NCI-H2171 (cell line): ENCODE results near the gene SLC7A9.

Experiments
- DNase-seq: peaks from one replicate; lab custom pipeline; 2025; lab: John Stamatoyannopoulos, UW

Gene SLC7A9

GRCh38 chr19:32824916-32825608, 44.5 kb downstream of the SLC7A9 start:
- DNase-seq, result no peak

GRCh38 chr19:32824191-32824751, 45.3 kb downstream of the SLC7A9 start:
- no peak for DNase-seq

- DNase-seq, result no peak
These were observed 45.8 kb downstream of the SLC7A9 start for GRCh38 chr19:32823747-32824102.

- no peak for DNase-seq
These were observed 46.4 kb downstream of the SLC7A9 start for GRCh38 chr19:32822916-32823746.

GRCh38 chr19:32819419-32820400, 49.9 kb downstream of the SLC7A9 start:
- DNase-seq, result no peak

GRCh38 chr19:32818536-32818935, 51.0 kb downstream of the SLC7A9 start:
- DNase-seq, result no peak

GRCh38 chr19:32817569-32818476, 51.7 kb downstream of the SLC7A9 start:
- no peak for DNase-seq

- DNase-seq, result no peak
These were observed 52.9 kb downstream of the SLC7A9 start for GRCh38 chr19:32816555-32817099.

GRCh38 chr19:32814624-32815023, 54.9 kb downstream of the SLC7A9 start:
- no peak for DNase-seq

GRCh38 chr19:32813862-32814425, 55.6 kb downstream of the SLC7A9 start:
- DNase-seq, result no peak

- no peak for DNase-seq
These were observed 57.0 kb downstream of the SLC7A9 start for GRCh38 chr19:32812571-32812970.

- DNase-seq, result no peak
These were observed 57.5 kb downstream of the SLC7A9 start for GRCh38 chr19:32812036-32812435.

- no peak for DNase-seq
These were observed 58.4 kb downstream of the SLC7A9 start for GRCh38 chr19:32811151-32811550.

- no peak for DNase-seq
These were observed 59.1 kb downstream of the SLC7A9 start for GRCh38 chr19:32810452-32810851.

GRCh38 chr19:32809754-32810153, 59.8 kb downstream of the SLC7A9 start:
- no peak for DNase-seq

GRCh38 chr19:32809254-32809653, 60.3 kb downstream of the SLC7A9 start:
- no peak for DNase-seq

GRCh38 chr19:32808236-32808635, 61.3 kb downstream of the SLC7A9 start:
- no peak for DNase-seq

- no peak for DNase-seq
These were observed 66.7 kb downstream of the SLC7A9 start for GRCh38 chr19:32802840-32803239.

GRCh38 chr19:32800754-32801153, 68.8 kb downstream of the SLC7A9 start:
- no peak for DNase-seq

- no peak for DNase-seq
These were observed 69.4 kb downstream of the SLC7A9 start for GRCh38 chr19:32800191-32800590.
